ENCODE data around the gene BEST2. TPM values are rescaled to one million over a fixed set of nuclear protein-coding genes. Genes with fewer than 3 reads are reported as not detected.

Gene BEST2
- total and polyA plus RNA-seq, 2 donors from 2014 or later = not detected

DNA sequence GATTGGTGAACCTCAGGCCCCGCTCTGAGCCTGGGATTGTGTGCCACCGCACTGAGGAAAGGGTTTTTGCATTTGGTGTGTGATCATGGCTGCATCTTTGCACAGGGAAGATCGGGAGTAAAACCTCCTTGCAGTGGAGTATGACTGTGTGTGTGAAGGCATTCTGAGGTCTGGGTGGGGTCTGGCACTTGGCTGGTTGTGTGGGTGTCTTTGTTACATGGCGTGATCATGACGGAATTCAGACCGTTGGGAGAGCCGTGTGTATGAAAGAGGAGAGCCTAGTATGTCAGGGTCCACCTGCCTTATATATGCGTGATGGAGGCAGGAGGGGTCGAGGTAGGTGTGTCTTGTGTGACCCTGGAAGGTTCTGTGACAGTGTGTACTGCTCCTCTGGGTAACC, 740 bp upstream of the BEST2 start:
- intact Hi-C loops (cut with DNase I) = no loop called here
- FAIRE-seq (no peak), DNase-seq (no peak)
- Histone ChIP-seq H3K4me1 (ENCODE audit: control insufficient read depth in 2 of 3, insufficient read depth in 2 of 3, low read depth in 1 of 3, low read length in 3 of 3) (no peaks in the 10 kb centered on the region), H3K4me3 (ENCODE audit: low read length in 3 of 3) (no peak overlapping the region), H3K27ac (ENCODE audit: low read depth in 2 of 2, low read length in 2 of 2) (no peak overlapping the region), H3K9me3 (ENCODE audit: control insufficient read depth in 2 of 3, insufficient read depth in 1 of 3, low read length in 3 of 3) (no peaks in the 10 kb centered on the region), H3K9ac (ENCODE audit: low read length in 3 of 3) (no peak overlapping the region), H3K27me3 (ENCODE audit: control insufficient read depth, insufficient read depth, low read length) (no peaks in the 10 kb centered on the region), H3K36me3 (ENCODE audit: control insufficient read depth in 2 of 3, insufficient read depth in 3 of 3, low read length in 3 of 3) (peaks cover 2 to 9% (median 6%) of the 10 kb centered on the region in 3 donors)
- TF ChIP-seq, protein P1, sequence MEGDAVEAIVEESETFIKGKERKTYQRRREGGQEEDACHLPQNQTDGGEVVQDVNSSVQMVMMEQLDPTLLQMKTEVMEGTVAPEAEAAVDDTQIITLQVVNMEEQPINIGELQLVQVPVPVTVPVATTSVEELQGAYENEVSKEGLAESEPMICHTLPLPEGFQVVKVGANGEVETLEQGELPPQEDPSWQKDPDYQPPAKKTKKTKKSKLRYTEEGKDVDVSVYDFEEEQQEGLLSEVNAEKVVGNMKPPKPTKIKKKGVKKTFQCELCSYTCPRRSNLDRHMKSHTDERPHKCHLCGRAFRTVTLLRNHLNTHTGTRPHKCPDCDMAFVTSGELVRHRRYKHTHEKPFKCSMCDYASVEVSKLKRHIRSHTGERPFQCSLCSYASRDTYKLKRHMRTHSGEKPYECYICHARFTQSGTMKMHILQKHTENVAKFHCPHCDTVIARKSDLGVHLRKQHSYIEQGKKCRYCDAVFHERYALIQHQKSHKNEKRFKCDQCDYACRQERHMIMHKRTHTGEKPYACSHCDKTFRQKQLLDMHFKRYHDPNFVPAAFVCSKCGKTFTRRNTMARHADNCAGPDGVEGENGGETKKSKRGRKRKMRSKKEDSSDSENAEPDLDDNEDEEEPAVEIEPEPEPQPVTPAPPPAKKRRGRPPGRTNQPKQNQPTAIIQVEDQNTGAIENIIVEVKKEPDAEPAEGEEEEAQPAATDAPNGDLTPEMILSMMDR (IDR thresholded peaks at IDR 0.05; ENCODE audit: borderline replicate concordance, extremely low read depth, insufficient read depth) = no peak

DNA sequence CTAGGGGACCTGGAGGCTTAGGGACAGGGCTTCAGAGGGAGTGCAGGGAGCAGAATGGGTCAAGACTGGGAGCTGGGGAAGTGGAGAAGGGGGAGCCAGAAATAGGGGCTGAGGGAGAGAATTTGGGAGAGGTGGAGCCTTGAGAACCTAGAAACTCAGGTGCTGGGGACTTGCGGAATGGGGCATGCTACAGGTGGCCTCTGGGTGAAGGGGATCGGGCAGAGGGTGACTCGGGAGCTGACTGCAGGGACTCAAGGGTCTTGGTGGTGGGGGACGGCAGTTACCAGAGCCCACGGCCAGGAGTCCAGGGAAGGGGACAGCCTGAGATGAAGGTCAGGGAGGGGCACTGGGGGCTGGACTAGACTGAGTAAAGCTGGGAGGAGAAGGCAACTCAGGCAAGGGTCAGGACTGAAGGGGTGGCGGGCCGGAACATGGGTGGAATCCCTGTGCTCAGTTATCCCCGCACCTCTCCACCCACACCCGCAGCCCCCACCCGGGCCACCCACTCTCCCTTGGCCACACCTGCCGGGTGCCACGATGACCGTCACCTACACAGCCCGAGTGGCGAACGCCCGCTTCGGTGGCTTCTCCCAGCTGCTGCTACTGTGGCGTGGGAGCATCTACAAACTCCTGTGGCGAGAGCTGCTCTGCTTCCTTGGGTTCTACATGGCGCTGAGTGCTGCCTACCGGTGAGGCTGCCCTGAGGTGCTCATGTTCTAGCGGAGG, 628 bp downstream of the BEST2 start:
- peaks cover 0 to 6% (median 6%) of the 10 kb centered on the region in 3 donors for H3K36me3 ChIP-seq (ENCODE audit: control insufficient read depth in 2 of 3, insufficient read depth in 3 of 3, low read length in 3 of 3)
- TF ChIP-seq, protein P1 (IDR thresholded peaks at IDR 0.05; ENCODE audit: borderline replicate concordance, extremely low read depth, insufficient read depth) = no peak
- FAIRE-seq (no peak), DNase-seq (no peak)
- H3K9me3 ChIP-seq (ENCODE audit: control insufficient read depth in 2 of 3, insufficient read depth in 1 of 3, low read length in 3 of 3) = no peaks in the 10 kb centered on the region
- H3K27me3 ChIP-seq (ENCODE audit: control insufficient read depth, insufficient read depth, low read length) = no peaks in the 10 kb centered on the region
- no peak overlapping the region for H3K4me3 ChIP-seq (ENCODE audit: low read length in 3 of 3)
- no peak overlapping the region for H3K27ac ChIP-seq (ENCODE audit: low read depth in 2 of 2, low read length in 2 of 2)
- H3K4me1 ChIP-seq (ENCODE audit: control insufficient read depth in 2 of 3, insufficient read depth in 2 of 3, low read depth in 1 of 3, low read length in 3 of 3) = no peaks in the 10 kb centered on the region
- intact Hi-C loops (cut with DNase I) = no loop called here
- H3K9ac ChIP-seq (ENCODE audit: low read length in 3 of 3) = no peak overlapping the region

DNA sequence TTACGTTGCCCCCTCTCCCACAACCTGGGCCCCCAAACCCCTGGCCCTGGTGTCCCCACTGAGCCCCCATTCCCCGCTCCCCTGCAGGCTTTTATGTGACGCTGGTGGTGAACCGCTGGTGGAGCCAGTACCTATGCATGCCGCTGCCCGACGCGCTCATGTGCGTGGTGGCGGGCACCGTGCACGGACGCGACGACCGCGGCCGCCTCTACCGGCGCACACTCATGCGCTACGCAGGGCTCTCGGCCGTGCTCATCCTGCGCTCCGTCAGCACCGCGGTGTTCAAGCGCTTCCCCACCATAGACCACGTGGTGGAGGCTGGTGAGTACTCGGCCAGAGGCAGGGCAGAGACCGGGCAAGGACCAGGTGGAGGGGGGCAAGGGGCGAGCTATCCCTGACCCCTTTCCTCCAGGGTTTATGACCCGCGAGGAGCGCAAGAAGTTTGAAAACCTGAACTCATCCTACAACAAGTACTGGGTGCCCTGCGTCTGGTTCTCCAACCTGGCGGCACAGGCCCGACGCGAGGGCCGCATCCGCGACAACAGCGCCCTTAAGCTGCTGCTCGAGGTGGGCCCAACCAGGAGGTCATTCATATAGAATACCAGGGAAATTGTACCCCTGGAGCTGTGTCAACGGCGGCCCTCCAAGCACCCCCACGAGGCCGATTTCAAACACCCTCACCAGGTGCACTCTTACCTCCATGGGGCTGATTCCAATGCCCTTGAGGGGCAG, 3.0 kb downstream of the BEST2 start:
- no peaks in the 10 kb centered on the region for H3K9me3 ChIP-seq (ENCODE audit: control insufficient read depth in 2 of 3, insufficient read depth in 1 of 3, low read length in 3 of 3)
- no peaks in the 10 kb centered on the region for H3K27me3 ChIP-seq (ENCODE audit: control insufficient read depth, insufficient read depth, low read length)
- H3K4me3 ChIP-seq (ENCODE audit: low read length in 3 of 3) = no peak overlapping the region
- DNase-seq (no peak), FAIRE-seq (no peak)
- H3K9ac ChIP-seq (ENCODE audit: low read length in 3 of 3) = no peak overlapping the region
- peaks cover 0 to 2% (median 0%) of the 10 kb centered on the region in 3 donors for H3K4me1 ChIP-seq (ENCODE audit: control insufficient read depth in 2 of 3, insufficient read depth in 2 of 3, low read depth in 1 of 3, low read length in 3 of 3)
- no peaks in the 10 kb centered on the region for H3K36me3 ChIP-seq (ENCODE audit: control insufficient read depth in 2 of 3, insufficient read depth in 3 of 3, low read length in 3 of 3)
- TF ChIP-seq, protein P1 (IDR thresholded peaks at IDR 0.05; ENCODE audit: borderline replicate concordance, extremely low read depth, insufficient read depth) = no peak
- H3K27ac ChIP-seq (ENCODE audit: low read depth in 2 of 2, low read length in 2 of 2) = no peak overlapping the region
- intact Hi-C loops (cut with DNase I) = no loop called here

Measured in kidney (tissue), 14 donors.